Glomerular visceral epithelial cell (primary cell): ENCODE measurements around the gene EVL.

Experiments used
- DNase-seq: peaks from one replicate; pipeline ENCODE4 v3.0.0-alpha.2; 2016; ENCODE audit errors: extremely low spot score

The EVL gene

DNA sequence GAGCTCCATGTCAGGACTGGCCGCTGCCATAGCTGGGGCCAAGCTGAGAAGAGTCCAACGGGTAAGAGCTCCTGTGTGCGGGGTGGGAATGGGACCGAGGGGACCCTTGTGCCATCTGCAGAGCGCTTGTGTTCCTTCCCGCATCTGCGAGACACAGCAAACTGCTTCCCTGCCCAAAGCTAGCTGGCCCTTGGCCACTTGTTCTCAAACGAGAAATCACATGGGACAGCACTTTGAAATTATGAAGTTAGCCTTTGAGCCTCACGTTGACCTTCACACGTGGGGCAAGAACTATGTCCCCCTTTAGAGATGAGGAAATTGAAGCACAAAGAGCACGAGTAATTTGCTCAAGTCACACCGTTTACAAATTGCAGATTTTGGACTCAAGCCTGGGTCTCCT lies 63.5 kb downstream of the EVL start:
- no peak for DNase-seq

DNA sequence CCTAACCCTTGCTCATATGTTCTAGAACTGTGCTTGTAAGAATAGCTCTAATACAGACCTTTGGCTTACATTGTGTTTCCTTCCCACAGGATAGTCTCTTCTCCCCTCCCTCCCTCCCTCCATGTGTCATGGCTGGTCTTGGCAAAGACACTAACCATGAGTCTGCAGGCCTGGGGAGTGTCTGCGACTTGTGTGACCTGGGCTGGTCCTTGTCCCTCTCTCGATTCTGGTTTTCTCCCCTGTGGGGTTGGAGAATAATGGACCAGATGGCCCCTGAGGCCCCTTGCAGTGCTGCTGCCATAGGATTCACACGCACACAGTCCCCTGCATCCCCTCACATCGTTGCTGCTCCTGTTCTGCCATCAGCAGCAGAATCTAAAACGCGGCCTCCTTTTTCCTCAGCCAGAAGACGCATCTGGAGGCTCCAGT lies 64.0 kb downstream of the EVL start:
- no peak for DNase-seq

DNA sequence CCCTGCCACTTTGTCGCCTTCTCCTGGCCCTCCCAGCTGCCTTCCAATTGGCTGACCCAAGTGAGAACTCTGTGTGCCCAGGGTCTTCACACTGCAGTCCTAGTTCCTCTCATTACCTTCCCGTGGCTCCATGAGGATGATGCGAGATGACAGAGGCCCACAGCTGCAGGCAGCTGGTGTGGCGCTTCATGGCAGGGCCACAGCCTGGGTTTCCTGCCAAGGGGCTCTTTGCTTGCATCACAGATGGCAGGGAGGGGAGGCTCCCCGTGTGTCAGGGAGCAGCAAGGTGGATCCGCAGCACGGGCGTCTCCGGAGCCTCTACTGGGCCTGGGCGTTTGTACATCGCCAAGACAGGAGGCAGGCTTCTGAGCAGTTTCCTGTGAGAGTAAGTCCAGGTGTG lies 65.3 kb downstream of the EVL start:
- no peak for DNase-seq

DNA sequence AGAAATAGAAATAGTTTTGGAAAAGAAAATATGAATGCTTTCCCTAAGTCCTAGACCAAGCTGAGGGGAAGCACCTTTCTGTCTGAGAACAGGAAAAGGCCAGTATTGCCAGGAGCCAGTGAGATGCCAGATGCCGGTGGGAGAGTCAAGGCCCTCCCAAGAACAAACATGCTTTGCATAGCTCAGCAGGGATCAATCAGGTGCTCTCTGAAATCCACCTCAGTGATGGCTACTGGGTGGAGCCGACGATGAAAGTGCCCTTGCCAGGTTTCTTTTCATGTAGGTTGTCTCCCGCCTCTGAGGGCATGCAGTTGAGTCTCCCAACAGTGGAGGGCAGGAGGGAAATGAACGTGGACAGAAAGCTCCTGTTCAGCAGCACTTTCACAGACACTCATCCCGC lies 66.0 kb downstream of the EVL start:
- DNase-seq, result no peak

DNA sequence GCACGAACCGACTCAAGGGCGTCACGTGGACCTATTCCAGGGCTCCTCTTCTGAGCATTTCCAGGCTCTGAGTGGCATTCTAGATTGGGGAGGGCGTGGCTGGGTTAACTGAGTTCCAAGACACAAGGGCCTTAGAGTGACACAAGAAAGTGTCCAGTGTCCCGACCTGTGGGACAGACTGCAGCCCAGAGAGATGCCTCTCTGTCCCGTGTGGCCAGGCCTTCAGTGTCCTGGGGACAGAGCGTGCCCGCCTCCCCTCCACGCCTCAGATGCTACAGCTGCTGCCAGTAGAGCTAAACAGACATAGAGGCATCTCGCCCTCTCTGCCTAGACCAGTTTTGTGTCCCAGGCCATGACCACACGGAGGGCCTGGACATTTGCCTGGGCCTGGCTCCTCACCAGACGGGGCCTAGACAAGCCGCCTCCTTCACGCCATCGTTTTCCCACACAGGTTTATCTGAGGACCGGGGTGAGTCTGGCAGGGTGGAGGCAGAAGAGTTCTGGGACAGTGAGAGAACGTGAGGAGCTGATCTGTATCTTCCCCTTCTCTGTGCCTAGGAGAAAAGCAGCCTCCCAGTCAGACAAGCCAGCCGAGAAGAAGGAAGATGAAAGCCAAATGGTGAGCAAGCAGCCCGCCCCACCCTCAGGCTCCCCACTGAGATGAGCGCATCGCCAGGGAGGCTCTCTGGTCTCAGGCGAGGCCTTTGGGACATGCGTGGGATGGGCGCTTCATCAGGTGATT lies 67.1 kb downstream of the EVL start:
- DNase-seq, result no peak

DNA sequence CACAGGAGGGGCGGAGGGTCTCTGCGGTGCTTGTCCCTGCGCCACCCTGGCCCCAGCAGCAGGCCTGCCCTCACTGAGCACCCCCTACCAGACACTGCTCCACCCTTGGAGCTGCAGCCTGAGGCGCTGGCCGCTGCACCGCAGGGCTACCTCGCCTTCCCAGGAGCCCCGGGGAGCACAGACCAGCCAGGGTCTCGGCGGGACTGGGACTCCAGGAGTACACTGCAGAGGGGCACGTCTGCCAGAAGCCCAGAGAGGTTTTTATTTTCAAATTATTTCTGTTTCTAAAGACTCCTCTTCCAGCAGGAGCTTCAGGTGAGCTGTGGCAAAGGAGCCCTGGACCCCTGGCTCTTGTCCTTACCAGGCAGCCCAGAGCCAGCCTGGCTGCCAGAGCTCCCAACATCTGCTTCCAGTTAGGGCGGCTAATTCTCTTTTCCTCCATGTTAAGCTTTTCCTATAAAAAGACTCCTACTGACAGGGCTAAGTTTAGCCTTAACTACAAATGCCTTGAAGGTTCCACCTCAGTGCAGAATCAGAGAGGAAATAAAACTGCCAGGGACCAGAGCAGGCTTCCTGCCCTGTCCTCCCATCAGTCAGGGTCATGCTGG lies 67.8 kb downstream of the EVL start:
- no peak for DNase-seq

DNA sequence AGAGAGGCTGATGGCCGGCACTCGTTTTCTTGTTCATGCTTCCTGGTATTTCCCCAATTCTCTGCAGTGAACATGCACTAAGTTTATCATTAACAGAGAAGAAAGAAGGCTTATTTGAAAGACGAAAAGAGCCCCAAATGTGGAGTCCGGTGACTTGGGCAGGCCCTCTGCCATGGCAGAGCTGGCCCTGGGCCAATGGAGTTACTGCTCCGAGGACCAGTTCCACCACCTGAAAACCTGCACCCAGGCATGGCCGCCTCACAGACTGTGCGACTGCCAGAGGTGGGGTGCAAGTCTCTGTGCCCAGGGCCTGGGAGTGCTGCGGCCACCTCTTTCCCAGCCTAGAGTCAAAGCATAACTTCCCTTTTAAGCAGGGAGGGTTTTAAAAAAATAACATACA lies 69.4 kb downstream of the EVL start:
- DNase-seq, result no peak

- DNase-seq, result no peak
Measured at GRCh38 chr14:100135073-100135472, 69.9 kb downstream of the EVL start.

DNA sequence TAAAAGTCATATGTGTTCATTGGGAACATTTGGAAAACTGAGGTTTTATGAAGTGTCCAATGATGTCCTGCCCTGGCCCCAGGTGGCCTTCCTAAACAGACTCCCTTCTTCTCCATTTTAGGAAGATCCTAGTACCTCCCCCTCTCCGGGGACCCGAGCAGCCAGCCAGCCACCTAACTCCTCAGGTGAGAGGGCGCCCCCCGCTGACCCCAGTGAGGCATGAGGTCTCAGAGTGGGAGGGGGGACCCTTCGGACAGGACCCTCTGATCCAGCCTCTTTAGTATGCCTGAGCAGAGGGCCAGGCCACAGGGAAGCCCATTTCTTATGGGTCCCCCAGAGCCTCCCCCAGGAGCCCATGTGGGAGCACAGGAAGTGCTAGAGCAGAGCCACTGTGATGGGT lies 70.6 kb downstream of the EVL start:
- DNase-seq, result no peak

DNA sequence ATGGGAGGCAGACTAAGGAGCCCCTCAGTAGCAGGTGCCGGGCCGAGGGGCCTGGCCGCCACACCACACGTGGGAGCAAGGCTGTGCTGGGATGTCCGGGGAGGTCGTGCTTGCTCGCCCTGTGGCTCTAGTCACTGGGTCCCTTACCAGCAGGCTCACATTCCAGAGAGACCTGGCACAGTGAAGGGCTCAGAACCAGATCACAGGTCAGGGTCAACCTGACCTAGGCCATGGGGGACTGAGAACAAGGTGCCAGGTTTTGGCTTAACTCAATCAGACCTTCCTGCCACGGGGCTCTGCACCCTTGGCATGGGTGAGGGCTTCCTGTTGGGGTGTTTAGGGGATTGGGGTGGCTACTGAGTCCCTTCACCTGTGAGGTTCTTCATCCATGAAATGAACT lies 72.0 kb downstream of the EVL start:
- DNase-seq, result no peak

DNA sequence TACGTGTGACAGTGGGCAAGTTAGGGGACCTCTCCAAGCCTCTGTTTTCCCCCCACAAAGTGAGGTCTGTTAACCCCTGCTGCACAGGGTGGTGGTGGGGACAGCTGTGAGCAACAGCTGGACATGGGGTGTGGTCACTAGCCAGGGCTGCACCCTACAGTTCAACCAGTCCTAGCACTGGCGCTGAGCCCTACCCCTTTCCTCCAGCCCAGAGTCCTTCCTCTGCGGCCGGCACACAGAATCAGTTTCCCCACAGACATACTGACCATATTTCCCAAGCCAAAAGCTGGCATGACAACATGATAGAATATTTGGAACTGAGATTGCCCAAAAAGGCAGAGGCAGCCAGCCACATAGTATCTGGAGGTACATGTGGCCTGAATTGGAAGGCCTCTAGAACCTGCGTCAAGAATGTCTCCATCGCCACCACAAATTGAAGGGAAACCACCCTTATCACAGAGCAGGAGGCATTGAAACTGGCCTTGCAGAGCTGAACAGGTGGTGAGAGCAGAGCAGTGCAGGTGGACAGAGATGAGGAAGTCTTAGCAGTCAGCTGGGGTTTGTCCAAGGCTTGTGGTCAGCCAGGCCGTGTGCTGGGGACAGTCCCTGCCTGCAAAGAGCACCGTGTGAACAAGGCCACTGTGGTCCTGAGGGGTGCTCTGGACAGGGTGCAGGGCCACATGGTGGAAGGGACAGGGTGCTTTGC lies 73.0 kb downstream of the EVL start:
- no peak for DNase-seq

GRCh38 chr14:100138955-100139354 lies 73.7 kb downstream of the EVL start:
- no peak for DNase-seq

DNA sequence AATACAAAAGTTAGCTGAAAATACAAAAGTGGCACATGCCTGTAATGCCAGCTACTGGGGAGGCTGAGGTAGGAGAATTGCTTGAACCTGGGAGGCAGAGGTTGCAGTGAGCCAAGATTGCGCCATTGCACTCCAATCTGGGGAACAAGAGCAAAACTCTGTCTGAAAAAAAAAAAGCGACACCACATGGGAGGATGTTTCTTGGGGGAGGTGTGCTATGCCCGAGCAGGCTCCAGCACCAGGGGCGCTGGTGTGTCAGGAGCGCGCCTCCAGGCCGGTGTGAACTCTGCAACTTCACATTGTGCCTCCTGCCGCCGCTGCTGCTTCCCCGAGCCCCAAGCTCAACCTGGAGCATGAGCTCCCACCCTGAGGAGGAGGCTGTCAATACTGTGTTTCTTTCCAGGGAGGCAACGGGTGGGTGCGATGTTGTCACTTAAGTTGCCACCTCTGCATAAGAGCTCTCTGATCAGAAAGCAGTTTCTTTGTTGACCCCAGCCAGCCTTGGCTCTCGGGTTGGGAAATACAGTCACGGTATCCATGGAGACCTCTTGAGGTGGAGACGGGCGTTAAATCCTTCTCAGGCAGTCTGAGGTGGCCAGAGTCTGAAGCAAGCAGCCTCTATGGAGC lies 75.3 kb downstream of the EVL start:
- DNase-seq, result no peak

DNA sequence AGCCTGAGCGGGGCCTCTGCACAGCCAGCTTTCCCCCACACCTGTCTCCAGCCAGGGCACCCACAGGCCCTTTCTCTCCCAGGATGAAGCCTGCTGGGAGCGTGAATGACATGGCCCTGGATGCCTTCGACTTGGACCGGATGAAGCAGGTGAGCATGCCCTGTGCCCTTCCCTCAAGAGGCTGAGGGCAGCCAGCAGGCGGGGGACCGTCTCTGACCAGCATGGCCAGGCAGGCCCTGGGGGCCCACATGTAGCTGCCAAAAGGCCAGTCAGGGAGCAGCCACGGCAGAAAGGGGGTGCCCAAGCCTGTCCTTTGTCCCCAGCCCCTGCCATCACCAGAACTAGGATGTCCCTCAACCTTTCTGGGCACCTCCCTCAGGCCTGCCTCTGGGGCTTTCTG lies 75.9 kb downstream of the EVL start:
- no peak for DNase-seq

GRCh38 chr14:100142073-100143040 lies 77.1 kb downstream of the EVL start:
- no peak for DNase-seq

GRCh38 chr14:100143523-100143922 lies 78.3 kb downstream of the EVL start:
- no peak for DNase-seq

DNA sequence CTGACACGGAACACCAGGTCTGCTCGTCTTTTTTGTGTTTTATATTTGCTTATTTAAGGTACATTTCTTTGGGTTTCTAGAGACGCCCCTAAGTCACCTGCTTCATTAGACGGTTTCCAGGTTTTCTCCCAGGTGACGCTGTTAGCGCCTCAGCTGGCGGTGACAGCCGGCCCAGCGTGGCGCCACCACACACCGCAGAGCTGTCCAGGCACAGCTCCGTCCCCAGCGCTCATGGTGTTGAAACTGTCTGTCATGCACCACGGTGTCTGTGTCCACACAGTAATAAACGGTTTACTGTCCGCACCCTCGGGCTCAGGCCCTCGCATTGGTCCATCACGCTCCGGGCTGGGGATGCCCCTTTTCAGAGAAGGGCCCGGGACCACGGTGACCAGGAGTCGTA lies 78.7 kb downstream of the EVL start:
- no peak for DNase-seq

GRCh38 chr14:100144645-100144995 lies 79.4 kb downstream of the EVL start:
- no peak for DNase-seq

- no peak for DNase-seq
Measured at GRCh38 chr14:100144996-100145646, 79.9 kb downstream of the EVL start.

DNA sequence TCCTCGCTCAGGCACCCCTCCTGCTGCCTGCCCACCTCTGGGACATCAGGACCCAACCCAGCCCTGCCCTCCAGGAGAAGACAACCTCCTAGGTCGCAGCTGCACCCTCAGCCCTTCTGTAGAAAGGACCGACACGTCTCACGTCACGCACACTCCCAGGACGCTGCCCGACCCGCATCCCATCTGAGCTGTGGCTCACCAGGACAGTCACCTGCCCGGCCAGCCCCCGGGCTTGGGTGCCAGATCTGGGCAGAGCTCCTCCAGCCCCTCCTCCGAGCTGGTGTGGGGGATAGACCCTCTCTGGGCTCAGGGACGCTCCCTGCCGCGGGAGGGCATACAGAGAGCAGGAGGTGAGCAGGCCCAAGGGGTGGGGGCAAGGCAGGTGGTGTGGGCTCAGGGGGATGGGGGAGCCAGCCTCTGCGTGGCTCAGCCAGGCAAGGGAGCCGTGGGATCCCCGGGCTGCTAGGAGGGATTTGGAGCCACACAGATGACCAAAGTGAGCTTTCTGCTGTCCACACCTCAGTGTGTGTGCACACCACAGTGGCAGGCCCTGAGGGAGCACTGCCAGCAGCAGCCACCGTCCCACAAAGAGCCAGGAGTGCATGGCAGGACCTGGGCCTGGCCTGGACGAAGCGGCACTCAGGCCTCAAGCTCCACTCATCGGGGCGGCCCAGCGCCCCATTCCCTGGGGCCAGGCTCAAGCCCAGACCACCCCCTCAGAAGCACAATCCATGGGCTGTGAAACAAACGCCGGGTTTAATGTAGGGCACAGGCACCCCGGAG lies 80.7 kb downstream of the EVL start:
- DNase-seq, result no peak
